GM19025 (cell line): ENCODE measurements around the gene MYEOV.

Source experiments
- ATAC-seq: cut with Tn5 transposase; IDR thresholded peaks from one replicate; pipeline ENCODE4 v1.9.1; 2021; ENCODE audit warnings: mild to moderate bottlenecking, low read depth, moderate library complexity; ENCODE audit not compliant: unreplicated experiment

The MYEOV gene

DNA sequence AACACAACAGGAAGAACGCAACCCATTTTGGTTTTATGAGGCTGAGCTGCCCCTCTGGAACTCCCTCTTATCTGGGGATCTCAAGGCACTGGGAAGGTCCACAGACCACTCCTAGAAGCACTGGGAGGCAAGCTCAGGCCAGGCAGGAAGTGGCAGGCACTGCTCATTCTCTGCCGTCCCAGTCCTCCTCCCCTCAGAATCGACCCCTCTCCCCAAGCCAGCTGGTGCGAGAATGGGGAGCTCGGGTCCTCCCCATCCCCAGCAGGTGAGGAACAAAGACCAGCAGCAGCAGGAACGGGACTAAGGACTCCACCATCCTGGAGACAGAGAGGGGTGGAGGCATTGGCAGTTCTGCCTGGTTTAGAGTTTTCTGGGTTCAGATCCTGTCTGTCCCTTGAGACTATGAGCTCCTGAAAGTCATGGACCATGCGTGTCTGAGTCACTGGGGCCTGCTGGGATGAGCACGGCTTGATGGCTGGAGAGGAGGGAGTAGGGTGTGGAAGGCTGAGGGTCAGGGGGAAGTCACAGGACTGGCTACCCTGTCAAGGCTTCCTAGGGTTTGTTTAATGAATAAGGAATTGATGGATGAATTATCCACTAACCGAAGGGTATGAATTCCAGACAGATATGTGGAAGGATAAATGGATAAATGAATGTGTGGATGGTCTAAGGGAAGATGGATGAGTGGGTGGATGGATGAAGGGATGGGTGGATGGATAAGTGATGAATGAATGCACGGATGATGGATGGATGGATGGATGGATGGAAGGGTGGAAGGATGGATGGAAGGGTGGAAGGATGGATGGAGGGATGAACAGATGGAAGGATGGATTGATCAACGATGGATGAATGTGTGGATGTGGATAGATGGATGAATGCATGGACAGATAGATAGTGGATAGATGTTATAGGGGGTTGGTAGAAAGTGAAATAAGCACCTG, 6.4 kb downstream of the MYEOV start:
- no peak for ATAC-seq

DNA sequence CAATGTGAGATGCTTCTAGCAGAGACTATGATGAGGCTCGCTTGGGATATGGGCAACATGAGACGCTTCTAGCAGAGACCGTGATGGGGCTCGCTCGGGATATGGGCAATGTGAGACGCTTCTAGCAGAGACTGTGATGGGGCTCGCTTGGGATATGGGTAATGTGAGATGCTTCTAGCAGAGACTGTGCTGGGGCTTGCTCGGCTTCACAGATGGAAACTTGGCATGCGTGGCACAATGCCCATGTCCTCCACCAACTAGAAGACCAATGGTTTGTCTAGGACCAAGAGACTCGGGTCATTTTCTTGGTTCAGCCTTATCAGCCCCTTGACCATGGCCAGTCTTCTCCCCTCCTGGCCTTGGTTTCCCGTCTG, 7.1 kb downstream of the MYEOV start:
- no peak for ATAC-seq

DNA sequence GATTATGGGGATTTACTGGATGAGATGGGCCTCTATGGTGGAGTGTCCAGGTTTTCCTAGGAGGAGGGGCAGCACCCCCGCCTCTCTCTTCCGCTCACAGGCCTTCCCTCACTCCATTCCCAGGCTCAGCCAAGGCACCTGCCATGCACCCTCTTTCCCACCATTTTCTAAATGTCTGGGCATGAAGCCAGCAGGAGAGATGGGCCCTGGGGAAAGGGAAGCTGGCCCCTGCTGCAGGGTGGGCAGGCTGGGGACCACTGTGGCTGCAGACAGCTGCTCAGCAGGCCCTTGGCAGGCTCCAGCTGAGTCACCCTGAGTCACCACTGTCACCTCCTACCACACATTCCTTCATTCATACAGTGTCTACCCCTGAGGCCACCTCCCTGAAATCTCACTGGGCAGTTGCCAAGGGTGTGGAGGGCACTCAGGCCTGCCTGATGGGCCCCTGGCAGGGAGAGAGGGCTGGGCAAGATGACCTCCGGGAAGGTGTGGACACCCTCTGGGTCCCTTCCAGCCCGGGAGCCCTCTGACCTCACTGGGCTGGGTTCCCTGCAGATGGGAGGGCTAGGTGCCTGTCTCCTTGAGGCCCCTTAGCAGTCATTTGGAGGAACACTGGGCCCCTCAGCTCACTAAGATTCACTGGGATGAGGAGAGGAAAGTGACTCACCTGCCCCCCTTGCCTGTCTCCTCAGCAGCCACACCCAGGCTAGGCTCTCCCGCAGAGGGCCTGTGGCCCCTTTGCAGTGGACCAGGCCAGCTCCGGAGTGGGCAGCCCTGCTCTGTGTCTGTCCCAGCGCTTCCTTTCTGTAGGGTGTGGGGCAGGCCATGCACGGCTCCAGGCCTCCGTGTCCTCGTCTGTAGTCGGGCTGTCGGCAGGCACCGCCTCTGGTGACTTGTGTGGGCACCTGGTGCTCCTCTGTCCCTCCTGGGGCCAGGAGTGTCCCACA, 7.8 kb downstream of the MYEOV start:
- ATAC-seq: no peak

DNA sequence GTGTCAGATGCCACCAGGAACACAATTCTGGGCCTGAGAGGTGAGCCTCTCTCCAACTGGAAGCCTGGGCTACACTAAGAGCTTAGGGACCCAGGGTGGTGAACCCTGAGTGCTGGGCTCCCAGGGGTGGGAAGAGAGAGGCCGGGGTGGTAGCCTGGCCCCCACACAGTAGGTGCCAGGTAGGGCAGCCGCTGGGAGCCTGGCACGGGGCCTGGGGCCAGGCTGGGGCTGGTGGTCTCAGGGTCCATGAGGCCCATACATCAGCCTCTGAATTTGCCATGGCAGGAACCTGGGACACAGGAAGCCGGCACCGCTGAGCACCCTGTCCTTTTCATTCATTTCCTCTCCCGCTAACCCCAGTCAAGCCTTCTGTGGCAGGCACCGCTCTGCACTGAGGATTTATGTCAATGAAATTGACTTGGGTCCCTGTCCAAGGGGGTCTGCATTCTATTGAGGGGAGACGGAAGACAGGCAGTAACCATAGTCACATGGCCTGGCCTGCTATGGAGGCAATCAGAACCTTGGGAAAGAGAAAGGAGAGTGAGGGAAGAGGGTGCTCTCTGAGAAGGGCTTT, 8.6 kb downstream of the MYEOV start:
- no peak for ATAC-seq

DNA sequence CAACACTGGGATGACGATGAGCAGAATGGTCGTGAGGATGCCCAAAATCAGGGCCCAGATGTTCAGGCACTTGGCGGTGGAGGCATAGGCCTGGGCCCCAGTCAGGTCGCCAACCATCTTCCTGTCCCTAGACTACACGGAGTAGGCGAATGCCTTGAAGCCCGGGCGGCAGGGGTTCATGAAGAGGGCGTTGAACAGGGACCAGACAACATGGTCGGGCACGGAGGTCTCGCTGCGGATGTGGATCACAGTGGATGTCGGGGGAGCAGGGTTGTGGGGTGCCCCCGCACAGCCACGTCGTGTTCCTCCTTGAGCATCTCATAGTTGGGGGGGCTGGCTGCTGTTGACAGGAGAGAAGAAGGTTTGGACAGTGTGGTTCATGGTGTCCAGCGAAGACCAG, 9.5 kb downstream of the MYEOV start:
- ATAC-seq: no peak

DNA sequence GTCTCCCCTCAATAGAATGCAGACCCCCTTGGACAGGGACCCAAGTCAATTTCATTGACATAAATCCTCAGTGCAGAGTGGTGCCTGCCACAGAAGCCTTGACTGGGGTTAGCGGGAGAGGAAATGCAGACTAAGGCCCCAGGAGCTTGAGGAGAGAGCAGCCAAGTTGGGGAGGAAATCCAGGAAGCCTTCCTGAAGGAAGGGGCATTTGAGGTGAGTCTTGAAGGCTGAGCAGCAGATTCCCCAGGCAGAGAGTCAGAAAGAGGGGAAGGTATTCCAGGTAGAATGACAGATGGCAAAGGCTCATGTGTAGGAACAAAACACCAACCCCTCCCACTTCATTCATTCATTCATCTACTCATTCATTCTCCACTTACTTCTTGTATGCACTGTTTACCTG, 10.3 kb downstream of the MYEOV start:
- ATAC-seq: no peak

DNA sequence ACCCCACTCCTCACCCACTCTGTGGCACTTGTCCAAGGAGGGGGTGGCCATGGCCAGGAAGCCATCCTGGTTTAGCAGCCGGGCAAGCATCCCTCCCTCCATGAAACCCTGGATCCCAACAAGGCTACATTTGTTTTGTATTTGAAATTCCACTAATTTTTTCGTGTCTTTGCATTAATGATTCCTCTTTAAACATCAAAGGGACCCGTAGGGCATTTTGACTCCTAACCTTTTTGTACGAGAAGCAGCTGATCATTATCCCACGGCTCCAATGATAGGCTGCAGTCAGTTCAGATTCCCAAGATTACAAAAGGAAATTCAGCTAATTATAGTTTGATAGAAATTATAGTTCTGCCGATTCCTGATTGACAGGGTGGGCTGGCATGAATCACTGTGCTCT, 10.7 kb downstream of the MYEOV start:
- ATAC-seq: no peak

DNA sequence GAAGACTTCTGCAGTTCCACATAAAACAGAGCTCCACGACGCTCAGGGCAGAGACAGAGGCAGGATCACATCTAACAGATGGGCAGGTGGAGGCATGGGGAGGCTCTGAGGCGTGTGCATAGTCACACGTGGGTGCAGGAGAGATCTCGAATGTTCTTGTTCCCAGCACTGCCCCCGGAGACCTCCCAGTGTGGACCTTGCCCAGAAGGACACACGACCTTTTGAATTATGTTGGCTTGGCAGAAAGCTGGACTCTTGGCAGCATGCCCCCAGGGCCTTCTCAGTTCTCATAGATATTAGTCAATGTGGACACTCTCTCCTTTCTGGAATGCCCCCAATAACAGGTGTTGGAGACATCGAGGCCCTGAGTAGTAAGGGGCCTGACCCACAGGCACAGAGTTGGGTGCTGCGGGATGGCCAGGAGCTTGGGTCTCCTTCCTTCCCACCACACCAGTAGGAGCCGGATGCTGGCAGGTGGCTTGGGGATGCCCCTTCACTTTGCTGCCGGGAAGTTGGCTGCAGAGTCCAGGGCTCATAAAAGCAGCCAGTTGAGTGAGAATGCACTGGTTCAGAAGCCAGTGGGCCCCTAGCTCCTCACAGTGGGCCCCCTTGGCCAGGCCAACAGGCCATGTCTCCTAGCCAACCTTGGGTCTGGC, 12.1 kb downstream of the MYEOV start:
- ATAC-seq: no peak

DNA sequence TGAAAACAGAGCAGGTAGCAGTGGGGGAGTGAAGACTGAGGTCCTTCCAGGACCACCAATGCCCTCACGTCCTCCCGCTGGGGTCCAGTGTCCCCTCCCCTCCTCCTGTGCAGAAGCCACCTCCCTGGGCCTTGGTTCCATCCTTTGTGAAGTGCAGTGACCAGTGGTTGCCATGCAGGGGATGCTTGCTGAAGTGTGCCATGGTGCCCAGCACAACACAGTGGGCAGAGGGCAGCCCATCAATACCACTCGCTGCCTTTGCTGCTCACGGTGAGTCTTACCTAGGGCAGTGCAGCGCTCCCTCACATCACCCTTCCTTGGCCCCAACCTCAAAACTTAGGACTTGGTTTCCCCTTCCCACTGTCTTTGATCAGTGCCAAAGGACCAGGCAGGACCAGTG, 12.9 kb downstream of the MYEOV start:
- ATAC-seq: no peak

DNA sequence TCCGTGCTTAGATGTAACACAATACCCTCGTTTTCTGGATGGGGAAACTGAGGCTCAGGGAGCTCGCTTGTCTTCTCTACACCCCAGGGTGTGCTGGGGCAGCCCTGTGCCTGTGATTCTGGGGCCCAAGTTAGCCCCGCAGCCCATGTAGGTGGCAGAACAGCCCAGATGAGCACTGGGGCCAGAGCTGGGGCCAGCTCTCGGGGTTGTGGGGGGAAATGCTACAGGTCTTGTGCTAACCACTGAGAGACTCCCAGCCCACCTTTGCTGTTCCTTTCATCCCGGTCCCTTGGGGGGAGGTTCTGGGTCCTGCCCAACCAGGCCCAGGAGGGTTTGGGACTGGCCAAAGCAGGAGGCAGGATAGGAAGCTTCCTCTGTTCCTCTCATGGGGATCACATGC, 13.5 kb downstream of the MYEOV start:
- no peak for ATAC-seq

DNA sequence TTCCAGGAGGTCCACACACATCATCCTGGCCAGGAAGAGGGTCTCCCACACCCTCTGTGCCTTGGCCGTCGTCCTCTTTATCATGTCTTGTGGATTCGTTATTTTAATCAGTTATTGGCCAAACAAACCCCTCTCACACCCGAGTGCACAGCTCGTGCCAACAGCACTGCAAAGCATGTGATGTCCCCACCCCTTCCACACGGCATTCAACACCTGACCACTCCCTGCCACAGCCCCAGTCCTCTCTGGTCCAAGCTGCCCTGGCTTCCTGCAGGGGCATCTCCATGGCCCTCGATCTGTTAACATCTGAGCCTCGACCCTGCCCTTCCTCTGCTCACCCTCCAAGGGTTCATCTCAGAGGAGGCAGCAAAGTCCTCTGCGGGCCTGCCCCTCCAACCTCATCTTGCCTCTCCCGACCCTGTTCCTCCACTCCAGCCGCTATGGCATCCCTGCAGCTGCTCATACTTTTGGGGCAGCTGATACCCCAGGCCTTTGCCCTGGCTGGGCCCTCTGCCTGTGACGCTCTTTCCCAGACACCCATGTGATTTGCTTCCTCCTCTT, 14.0 kb downstream of the MYEOV start:
- no peak for ATAC-seq

DNA sequence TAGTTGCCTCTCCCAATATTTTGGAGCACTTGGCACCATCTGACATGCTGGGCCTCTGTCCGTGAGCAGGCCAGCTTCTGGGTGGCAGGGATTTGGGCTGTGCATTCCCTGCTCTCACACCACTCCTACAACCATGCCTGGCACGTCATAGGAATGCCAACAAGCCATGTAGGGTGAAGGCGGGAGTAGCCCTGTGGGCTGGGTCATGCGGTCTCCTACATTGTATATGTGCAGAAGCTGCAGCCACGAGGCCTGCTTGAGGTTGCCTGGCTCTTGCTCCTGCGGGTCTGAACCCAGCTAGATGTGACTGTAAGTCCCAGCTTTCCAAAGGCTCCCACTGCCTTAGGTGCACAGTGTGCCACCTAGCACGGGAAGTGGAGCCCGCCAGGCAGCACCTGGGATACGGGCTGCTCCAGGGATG, 14.5 kb downstream of the MYEOV start:
- ATAC-seq: no peak

DNA sequence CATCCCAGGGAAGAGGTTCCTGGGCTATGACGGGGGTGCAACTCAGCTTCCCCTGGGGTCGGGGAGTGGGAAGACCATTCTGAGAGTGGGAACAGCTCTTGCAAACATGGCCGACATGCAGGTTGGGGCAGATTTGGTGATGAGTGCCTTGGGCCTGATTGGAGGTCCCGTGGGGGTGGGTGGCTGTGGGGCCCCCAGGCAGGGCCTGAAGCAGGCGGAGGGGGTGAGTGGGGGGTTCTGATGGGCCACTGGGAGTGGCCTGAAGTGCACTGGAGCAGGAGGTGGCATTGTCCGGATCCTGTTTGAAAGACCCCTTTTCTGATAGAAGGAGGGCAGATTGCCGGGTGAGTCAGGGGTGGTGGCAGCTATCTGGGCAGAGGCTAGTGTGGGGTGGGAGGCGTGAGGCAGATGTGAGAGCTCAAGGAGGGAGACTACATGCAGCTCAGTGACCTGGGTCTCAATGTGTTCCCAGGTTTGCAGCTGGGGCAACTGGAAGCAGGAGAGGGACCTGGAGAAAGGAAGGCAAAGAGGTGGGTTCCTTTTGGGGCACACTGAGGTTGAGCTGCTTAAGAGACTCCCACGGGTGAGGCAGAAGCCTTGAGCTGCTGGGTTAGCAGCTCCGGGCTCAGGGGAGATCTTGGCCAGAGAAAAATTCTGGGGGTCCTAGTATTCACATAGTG, 15.1 kb downstream of the MYEOV start:
- no peak for ATAC-seq

DNA sequence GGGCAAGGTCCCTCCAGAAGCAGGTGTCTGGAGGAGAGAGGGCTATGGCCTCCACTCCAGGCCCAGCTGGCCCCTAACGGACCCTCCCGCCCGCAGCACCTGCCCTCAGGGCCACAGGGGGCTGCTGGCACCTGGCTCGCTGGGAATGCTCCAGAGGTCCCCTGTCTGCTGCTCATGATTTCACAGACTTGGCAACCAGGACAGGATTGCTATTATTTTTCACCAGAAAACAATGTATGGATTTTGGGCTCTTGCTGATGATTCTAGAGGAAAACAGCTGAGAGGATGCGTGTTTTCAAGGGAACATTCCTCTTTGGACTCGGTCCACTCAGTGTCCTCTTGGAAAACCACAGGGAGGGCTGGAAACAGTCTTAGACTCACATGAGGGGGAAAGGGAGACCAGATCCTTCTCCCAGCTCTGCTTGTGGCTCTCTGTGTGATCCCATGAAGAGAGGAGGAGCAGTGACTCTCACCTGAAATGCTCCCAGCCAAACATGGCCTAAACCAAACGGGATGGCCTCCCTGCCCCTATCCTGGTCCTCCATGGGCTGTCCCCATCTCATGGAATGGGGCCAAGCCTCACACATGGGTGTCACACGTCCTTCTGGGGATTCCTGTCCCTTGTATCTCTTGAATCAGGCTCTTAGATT, 15.8 kb downstream of the MYEOV start:
- ATAC-seq: no peak

DNA sequence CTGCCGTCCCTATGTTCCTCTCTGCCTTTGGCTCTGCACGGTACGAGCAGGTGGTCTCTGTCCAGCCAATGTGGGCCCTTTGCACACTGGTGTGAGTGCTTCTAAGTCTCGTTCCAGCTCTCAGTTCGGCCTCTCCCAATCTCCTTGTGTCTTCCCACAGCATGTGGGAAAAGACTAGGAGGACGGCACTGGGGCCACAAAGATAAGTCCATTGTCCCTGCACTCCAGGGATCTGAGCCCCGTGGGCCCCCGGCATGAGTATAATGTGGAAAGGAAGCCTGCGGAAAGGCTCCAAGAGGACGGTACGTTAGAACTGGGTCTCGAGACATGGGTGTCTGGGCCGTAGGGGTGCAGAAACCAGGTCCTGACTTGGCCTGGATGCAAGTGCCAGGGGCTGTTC, 16.4 kb downstream of the MYEOV start:
- ATAC-seq: no peak

DNA sequence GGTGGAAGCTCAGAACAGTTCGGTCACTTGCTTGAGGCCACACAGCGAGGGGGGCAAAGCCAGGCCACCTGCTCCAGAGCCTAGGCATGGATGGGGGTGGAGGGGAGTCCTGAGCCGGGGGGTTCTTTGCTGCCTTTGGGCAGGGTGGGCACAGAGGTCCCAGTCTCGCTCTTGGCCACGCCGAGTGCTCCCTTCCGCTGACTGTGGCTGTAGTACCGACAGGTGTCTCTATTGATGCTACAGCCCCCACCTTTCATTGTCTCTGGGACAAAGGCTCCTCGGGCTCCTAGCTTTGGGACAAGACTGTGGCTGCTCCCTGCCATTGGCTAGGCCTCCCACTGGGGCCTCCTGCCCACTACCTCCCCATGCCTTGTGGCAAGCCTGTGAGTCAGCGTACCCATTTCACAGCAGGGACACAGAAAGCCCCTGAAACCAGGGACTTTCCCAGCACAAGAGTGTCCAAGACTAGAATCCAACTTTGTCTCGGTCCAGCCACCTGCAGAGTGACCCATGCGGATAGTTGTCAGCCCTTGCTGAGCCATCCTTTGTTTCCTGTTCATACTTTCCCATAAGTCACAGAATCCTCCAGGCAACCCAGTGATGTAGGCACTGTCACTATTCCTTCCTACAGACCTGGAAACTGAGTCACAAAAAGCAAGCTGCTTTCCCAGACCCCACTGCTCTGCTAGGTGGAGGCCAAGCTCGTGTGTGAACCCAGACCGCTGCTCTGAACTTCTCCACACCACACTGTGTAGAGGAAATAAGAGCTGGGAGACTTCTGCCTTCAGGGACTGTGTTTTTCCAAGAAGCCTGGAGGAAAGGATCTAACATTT, 17.2 kb downstream of the MYEOV start:
- no peak for ATAC-seq

DNA sequence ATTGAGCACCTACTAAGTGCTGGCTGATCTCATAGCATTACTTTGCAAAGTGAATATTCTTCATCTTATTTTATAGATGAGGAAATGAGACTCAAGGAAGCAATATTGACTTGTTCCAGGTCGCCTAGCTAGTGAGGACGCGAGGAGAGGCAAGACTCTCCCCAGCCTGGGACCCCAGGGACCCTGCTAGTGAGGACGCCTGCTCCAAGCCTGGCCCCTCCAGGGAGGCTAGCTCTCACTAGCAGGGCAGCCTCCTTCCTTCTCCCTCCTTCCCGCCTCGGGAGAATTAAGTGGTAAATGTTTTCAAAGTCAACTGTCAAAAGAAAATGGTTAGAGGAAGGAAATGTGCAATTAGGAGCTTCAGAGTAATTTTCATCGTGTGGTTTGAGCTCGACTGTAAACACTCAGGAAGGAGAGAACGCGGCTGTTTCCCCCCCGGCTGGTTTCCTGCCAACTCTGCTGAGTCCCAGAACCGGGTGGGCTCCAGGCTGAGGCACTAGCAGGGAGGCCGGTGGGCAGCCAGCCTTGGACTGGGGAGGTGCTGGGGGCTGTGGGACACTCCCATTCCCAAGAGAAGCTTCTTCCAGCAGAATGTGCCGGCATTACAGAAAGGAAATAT, 17.9 kb downstream of the MYEOV start:
- no peak for ATAC-seq
